Suprapubic skin (tissue), 3 donors: Measurements from ENCODE around the gene KIF21B.

Experiments used
- CTCF ChIP-seq, 2 donors: fragments of 200-600 bp in 1 of 2; fragments of 450-650 bp in 1 of 2; sonication (generic) in 1 of 2; IDR thresholded peaks; one replicate each; pipeline ENCODE4 v1.5.1; 2016 to 2019; ENCODE audit warnings: antibody characterized with exemption in 2 of 2, mild to moderate bottlenecking in 1 of 2, moderate library complexity in 1 of 2
- POLR2A ChIP-seq, 2 donors: fragments of 450-650 bp; IDR thresholded peaks; one replicate each; pipeline ENCODE4 v1.6.1; 2017; ENCODE audit warnings: antibody characterized with exemption in 2 of 2, mild to moderate bottlenecking in 2 of 2, moderate library complexity in 2 of 2

- TF ChIP-seq CTCF (IDR thresholded peaks at IDR 0.05): no peak
- no peak for TF ChIP-seq POLR2A (IDR thresholded peaks at IDR 0.05)
Measured at GRCh38 chr1:200965111-200965805, 58.3 kb downstream of the KIF21B start.
